Epithelial cell of proximal tubule (primary cell): ENCODE measurements around the gene ZNF714. TPM values are rescaled to one million over a fixed set of nuclear protein-coding genes. Genes with fewer than 3 reads are reported as not detected.

Experiments
- DNase-seq: peaks from one replicate; pipeline ENCODE4 v3.0.0-alpha.2; 2011; ENCODE audit warnings: low read depth
- H3K4me3 ChIP-seq: 2 replicates; pipeline ENCODE4 v1.5.1; 2011; ENCODE audit warnings: low read depth, mild to moderate bottlenecking, low read length
- CTCF ChIP-seq: conservative IDR thresholded peaks from 2 replicates; pipeline ENCODE4 v1.5.1; 2012; ENCODE audit warnings: low read depth, mild to moderate bottlenecking, low read length
- total RNA-seq: library from RNA; depleted of rRNA; stranded (reverse); fragments of >200 nt; gene quantifications from 2 replicates; pipeline ENCODE4 v1.2.3, GENCODE V29; 2015

ZNF714 gene
- total RNA-seq, 1 donor from 2014 or later, result 7.6 TPM

- no peak for TF ChIP-seq CTCF
- H3K4me3 ChIP-seq, result no peak overlapping the region
- DNase-seq, result no peak
These were observed 33.4 kb downstream of the ZNF714 start for GRCh38 chr19:21115430-21115829.

GRCh38 chr19:21117041-21117907 is 35.3 kb downstream of the ZNF714 start:
- no peak for TF ChIP-seq CTCF
- no peak for DNase-seq
- no peak overlapping the region for H3K4me3 ChIP-seq

GRCh38 chr19:21126078-21126477 is 44.1 kb downstream of the ZNF714 start:
- no peak for DNase-seq
- no peak overlapping the region for H3K4me3 ChIP-seq
- TF ChIP-seq CTCF, result no peak

GRCh38 chr19:21127001-21127400 is 45.0 kb downstream of the ZNF714 start:
- H3K4me3 ChIP-seq, result no peak overlapping the region
- DNase-seq, result no peak
- TF ChIP-seq CTCF, result no peak

GRCh38 chr19:21127898-21128297 is 45.9 kb downstream of the ZNF714 start:
- no peak for TF ChIP-seq CTCF
- H3K4me3 ChIP-seq, result no peak overlapping the region
- no peak for DNase-seq

GRCh38 chr19:21128901-21129698 is 47.1 kb downstream of the ZNF714 start:
- TF ChIP-seq CTCF, result no peak
- H3K4me3 ChIP-seq, result no peak overlapping the region
- no peak for DNase-seq
